ENCODE measurements around the gene PTPRG.

The PTPRG gene

DNA sequence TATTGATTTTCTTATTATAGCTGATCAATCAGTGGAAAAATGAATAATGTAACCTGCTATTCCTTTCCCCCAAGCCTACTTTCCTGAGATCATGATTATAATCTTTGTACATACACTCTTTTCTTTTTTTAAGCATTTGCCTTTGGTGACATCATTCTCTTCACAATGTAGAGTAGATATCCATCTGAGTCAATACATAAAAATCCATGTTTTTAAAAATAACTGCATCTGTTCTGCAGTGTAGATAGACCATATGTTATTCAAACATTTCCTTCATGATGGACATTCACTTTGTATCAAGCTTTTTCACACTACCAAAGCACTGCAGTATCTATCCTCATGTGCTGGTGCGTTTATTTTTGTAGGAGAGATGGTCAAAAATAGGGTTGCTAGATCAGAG is 211.1 kb downstream of the PTPRG start:
- TF ChIP-seq, protein P1, sequence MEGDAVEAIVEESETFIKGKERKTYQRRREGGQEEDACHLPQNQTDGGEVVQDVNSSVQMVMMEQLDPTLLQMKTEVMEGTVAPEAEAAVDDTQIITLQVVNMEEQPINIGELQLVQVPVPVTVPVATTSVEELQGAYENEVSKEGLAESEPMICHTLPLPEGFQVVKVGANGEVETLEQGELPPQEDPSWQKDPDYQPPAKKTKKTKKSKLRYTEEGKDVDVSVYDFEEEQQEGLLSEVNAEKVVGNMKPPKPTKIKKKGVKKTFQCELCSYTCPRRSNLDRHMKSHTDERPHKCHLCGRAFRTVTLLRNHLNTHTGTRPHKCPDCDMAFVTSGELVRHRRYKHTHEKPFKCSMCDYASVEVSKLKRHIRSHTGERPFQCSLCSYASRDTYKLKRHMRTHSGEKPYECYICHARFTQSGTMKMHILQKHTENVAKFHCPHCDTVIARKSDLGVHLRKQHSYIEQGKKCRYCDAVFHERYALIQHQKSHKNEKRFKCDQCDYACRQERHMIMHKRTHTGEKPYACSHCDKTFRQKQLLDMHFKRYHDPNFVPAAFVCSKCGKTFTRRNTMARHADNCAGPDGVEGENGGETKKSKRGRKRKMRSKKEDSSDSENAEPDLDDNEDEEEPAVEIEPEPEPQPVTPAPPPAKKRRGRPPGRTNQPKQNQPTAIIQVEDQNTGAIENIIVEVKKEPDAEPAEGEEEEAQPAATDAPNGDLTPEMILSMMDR (conservative IDR thresholded peaks at IDR 0.05; ENCODE audit: low read depth, low read length): no peak
- Histone ChIP-seq H4K20me1 (ENCODE audit: insufficient read depth) (no peaks in the 10 kb centered on the region), H3K27me3 (ENCODE audit: insufficient read depth, low read depth) (no peaks in the 10 kb centered on the region), H3K4me1 (ENCODE audit: low read depth, poor library complexity, severe bottlenecking) (no peaks in the 10 kb centered on the region), H3K9ac (no peak overlapping the region), H3K36me3 (ENCODE audit: insufficient read depth) (no peaks in the 10 kb centered on the region), H3K4me2 (no peak overlapping the region), H2AFZ (ENCODE audit: low read depth) (no peak overlapping the region), H3K27ac (no peak overlapping the region), H3K79me2 (ENCODE audit: insufficient read depth, low read depth) (no peaks in the 10 kb centered on the region), H3K4me3 (IDR thresholded peaks at IDR 0.05; ENCODE audit: insufficient read depth, low read depth, low read length) (no peak overlapping the region)

DNA sequence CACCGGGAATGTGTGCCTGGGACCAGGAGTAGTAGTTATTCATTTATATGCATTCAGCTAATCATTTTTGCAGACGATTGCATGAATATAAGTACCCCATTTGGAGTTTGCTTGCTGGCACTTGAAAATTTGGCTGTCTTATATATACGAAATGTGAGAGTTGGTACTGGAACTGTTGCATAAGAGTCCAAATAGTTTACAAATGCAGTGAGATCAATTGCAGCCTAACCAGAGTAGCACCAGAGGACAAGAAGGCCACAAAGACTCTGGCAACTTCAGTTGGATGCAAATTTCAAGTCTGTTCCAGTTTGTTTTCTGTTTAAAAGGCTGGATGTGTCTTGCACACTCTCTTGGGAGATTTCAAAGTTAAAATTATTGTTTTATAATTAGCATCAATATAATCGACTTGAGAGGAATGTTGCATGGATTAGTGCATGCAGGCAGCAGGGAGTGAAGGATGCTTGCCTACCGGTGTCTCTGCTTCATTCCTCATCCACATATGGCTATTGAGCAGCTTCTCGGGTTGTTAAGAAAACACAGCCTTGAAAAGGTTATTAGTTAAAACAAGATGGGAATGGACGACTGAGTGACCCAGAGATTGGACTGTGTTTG is 213.0 kb downstream of the PTPRG start:
- Histone ChIP-seq H3K4me3 (IDR thresholded peaks at IDR 0.05; ENCODE audit: insufficient read depth, low read depth, low read length) (no peak overlapping the region), H3K4me1 (ENCODE audit: low read depth, poor library complexity, severe bottlenecking) (no peaks in the 10 kb centered on the region), H3K4me2 (no peak overlapping the region), H3K27ac (no peak overlapping the region), H3K9ac (no peak overlapping the region), H2AFZ (ENCODE audit: low read depth) (no peak overlapping the region), H3K36me3 (ENCODE audit: insufficient read depth) (no peaks in the 10 kb centered on the region), H3K79me2 (ENCODE audit: insufficient read depth, low read depth) (no peaks in the 10 kb centered on the region), H3K27me3 (ENCODE audit: insufficient read depth, low read depth) (no peaks in the 10 kb centered on the region), H4K20me1 (ENCODE audit: insufficient read depth) (no peaks in the 10 kb centered on the region)
- TF ChIP-seq, protein P1 (conservative IDR thresholded peaks at IDR 0.05; ENCODE audit: low read depth, low read length): no peak

DNA sequence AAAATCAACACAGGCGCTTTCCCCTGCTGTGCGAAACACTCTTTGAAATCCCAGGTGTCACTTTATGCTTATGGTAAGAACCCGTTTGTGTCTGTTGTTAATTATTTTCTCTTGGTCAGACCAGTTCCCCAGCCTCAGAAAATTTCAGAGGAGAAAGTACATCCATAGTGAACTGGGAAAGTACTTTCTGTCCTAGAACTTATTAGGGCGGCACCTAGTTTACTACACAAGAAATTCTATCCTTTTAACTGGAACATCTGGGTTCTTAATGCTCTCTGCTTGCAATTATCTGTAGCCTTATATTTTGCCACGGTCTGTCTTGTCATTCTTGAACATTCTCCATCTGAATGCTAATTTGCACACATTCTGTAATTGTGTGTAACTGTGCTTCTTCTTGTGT is 215.0 kb downstream of the PTPRG start:
- no peaks in the 10 kb centered on the region for H3K36me3 ChIP-seq (ENCODE audit: insufficient read depth)
- no peak overlapping the region for H3K4me2 ChIP-seq
- TF ChIP-seq, protein P1 (conservative IDR thresholded peaks at IDR 0.05; ENCODE audit: low read depth, low read length): no peak
- no peak overlapping the region for H3K4me3 ChIP-seq (IDR thresholded peaks at IDR 0.05; ENCODE audit: insufficient read depth, low read depth, low read length)
- H3K9ac ChIP-seq: no peak overlapping the region
- H3K79me2 ChIP-seq (ENCODE audit: insufficient read depth, low read depth): no peaks in the 10 kb centered on the region
- no peaks in the 10 kb centered on the region for H3K27me3 ChIP-seq (ENCODE audit: insufficient read depth, low read depth)
- H3K27ac ChIP-seq: no peak overlapping the region
- no peak overlapping the region for H2AFZ ChIP-seq (ENCODE audit: low read depth)
- no peaks in the 10 kb centered on the region for H4K20me1 ChIP-seq (ENCODE audit: insufficient read depth)
- no peaks in the 10 kb centered on the region for H3K4me1 ChIP-seq (ENCODE audit: low read depth, poor library complexity, severe bottlenecking)

DNA sequence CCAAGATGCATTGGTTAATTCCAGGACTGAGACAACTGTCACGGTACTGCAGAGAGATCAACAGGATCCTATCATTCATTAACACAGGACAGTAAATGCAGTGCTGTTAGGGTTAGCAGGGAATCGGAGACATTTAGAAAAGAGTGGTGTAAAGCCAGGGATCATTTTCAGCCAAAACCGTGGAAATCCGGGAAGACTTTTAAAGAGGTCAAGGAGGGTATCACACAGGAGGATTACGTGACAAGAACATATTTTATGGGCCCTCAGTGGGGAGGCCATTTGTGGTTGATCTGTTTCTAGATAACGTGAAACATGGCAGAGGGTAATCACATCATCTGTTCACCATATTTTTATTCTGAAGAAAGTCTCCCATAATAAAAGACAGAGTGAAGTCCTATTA is 216.1 kb downstream of the PTPRG start:
- H3K27ac ChIP-seq: no peak overlapping the region
- no peak overlapping the region for H3K4me2 ChIP-seq
- no peaks in the 10 kb centered on the region for H3K27me3 ChIP-seq (ENCODE audit: insufficient read depth, low read depth)
- H3K4me1 ChIP-seq (ENCODE audit: low read depth, poor library complexity, severe bottlenecking): no peaks in the 10 kb centered on the region
- TF ChIP-seq, protein P1 (conservative IDR thresholded peaks at IDR 0.05; ENCODE audit: low read depth, low read length): no peak
- H4K20me1 ChIP-seq (ENCODE audit: insufficient read depth): no peaks in the 10 kb centered on the region
- no peak overlapping the region for H3K9ac ChIP-seq
- H3K36me3 ChIP-seq (ENCODE audit: insufficient read depth): no peaks in the 10 kb centered on the region
- no peak overlapping the region for H3K4me3 ChIP-seq (IDR thresholded peaks at IDR 0.05; ENCODE audit: insufficient read depth, low read depth, low read length)
- H2AFZ ChIP-seq (ENCODE audit: low read depth): no peak overlapping the region
- H3K79me2 ChIP-seq (ENCODE audit: insufficient read depth, low read depth): no peaks in the 10 kb centered on the region
